Measurements from ENCODE around the gene GIPR. TPM values are rescaled to one million over a fixed set of nuclear protein-coding genes. Genes with fewer than 3 reads are reported as not detected.
A peak's percentile ranks its signal among the peaks of the same experiment; 100 is the strongest.
"Not testable (repeated sequence)": the region's sequence is repeated elsewhere in the genome, so short reads cannot be mapped to it uniquely, and the experiment has no call there.

GIPR gene
- total RNA-seq, 1 donor from 2014 or later, result not detected

DNA sequence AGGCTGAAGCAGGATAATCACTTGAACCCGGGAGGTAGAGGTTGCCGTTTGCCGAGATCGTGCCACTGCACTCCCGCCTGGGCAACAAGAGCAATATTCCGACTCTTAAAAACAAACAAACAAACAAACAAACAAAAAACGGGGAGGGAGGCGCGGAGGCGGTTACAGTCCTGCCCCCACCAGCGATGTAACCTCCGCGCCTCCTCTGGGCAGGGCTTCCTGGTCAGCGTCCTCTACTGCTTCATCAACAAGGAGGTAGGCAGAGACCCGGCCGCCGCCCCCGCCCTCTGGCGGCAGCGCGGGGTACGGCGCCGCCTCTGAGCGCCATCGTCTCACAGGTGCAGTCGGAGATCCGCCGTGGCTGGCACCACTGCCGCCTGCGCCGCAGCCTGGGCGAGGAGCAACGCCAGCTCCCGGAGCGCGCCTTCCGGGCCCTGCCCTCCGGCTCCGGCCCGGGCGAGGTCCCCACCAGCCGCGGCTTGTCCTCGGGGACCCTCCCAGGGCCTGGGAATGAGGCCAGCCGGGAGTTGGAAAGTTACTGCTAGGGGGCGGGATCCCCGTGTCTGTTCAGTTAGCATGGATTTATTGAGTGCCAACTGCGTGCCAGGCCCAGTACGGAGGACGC lies 13.5 kb downstream of the GIPR start:
- Mint-ChIP-seq H3K36me3 (peaks cover 1% of the 10 kb centered on the region), H3K9me3 (no peaks in the 10 kb centered on the region), H3K4me3 (peak overlapping the region; percentile 82), H3K27ac (no peak overlapping the region), H3K4me1 (peaks cover 10% of the 10 kb centered on the region), H3K27me3 (ENCODE audit: insufficient read depth, low read depth) (peaks cover 20% of the 10 kb centered on the region)
- H3K4me3 ChIP-seq, result peak overlapping the region; percentile 51
- no peaks in the 10 kb centered on the region for H3K9me3 ChIP-seq (ENCODE audit: low read depth)
- TF ChIP-seq, protein P1, sequence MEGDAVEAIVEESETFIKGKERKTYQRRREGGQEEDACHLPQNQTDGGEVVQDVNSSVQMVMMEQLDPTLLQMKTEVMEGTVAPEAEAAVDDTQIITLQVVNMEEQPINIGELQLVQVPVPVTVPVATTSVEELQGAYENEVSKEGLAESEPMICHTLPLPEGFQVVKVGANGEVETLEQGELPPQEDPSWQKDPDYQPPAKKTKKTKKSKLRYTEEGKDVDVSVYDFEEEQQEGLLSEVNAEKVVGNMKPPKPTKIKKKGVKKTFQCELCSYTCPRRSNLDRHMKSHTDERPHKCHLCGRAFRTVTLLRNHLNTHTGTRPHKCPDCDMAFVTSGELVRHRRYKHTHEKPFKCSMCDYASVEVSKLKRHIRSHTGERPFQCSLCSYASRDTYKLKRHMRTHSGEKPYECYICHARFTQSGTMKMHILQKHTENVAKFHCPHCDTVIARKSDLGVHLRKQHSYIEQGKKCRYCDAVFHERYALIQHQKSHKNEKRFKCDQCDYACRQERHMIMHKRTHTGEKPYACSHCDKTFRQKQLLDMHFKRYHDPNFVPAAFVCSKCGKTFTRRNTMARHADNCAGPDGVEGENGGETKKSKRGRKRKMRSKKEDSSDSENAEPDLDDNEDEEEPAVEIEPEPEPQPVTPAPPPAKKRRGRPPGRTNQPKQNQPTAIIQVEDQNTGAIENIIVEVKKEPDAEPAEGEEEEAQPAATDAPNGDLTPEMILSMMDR (IDR thresholded peaks at IDR 0.05), result peak; percentile 93
- TF ChIP-seq EZH2 (IDR thresholded peaks at IDR 0.05) (no peak), EZH2phosphoT487 (IDR thresholded peaks at IDR 0.05) (no peak)
- H3K4me2 ChIP-seq, result peak overlapping the region; percentile 83
- H3K27me3 ChIP-seq, result peaks cover 56% of the 10 kb centered on the region
- no peak overlapping the region for H3K27ac ChIP-seq
- H3K4me1 ChIP-seq, result peaks cover 6% of the 10 kb centered on the region
- DNase-seq (ENCODE audit: low spot score), result peak; percentile 85
- H3K79me2 ChIP-seq (ENCODE audit: low read depth), result no peaks in the 10 kb centered on the region
- peaks cover 20% of the 10 kb centered on the region for H3F3A ChIP-seq (ENCODE audit: low read depth)
- H2AFZ ChIP-seq (replicated peaks), result peak overlapping the region; percentile 78
- no peak overlapping the region for H3K9ac ChIP-seq
- peaks cover 7% of the 10 kb centered on the region for H4K20me1 ChIP-seq (ENCODE audit: low read depth)
- no peaks in the 10 kb centered on the region for H3K36me3 ChIP-seq

DNA sequence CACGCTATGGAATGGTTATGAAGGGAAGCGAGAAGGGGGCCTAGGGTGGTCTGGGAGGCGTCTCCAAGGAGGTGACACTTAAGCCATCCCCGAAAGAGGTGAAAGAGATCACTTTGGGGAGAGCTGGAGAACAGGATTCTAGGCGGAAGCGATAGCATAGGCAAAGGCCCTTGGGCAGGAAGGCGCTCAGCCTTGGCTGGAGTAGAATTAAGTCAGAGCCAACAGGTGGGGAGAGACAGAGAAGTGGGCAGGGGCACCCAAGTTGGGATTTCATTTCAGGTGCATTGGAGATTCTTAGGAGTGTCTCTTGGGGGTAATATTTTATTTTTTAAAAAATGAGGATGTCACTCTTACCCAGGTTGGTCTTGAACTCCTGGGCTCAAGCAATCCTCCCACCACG lies 14.1 kb downstream of the GIPR start:
- no peaks in the 10 kb centered on the region for H3K9me3 ChIP-seq (ENCODE audit: low read depth)
- no peak overlapping the region for H2AFZ ChIP-seq (replicated peaks)
- peak overlapping the region; percentile 3 for H3K4me3 Mint-ChIP-seq
- H3K9ac ChIP-seq, result no peak overlapping the region
- H3K27ac ChIP-seq, result no peak overlapping the region
- H3K4me3 ChIP-seq, result peak overlapping the region; percentile 51
- no peaks in the 10 kb centered on the region for H3K79me2 ChIP-seq (ENCODE audit: low read depth)
- H3K36me3 ChIP-seq, result no peaks in the 10 kb centered on the region
- H4K20me1 ChIP-seq (ENCODE audit: low read depth), result peaks cover 7% of the 10 kb centered on the region
- H3K27ac Mint-ChIP-seq, result no peak overlapping the region
- H3K4me2 ChIP-seq, result peak overlapping the region; percentile 83
- H3K4me1 Mint-ChIP-seq, result peaks cover 7% of the 10 kb centered on the region
- DNase-seq (ENCODE audit: low spot score), result no peak
- H3K36me3 Mint-ChIP-seq, result peaks cover 4% of the 10 kb centered on the region
- no peaks in the 10 kb centered on the region for H3K9me3 Mint-ChIP-seq
- peaks cover 17% of the 10 kb centered on the region for H3K27me3 Mint-ChIP-seq (ENCODE audit: insufficient read depth, low read depth)
- peaks cover 17% of the 10 kb centered on the region for H3F3A ChIP-seq (ENCODE audit: low read depth)
- H3K27me3 ChIP-seq, result peaks cover 50% of the 10 kb centered on the region
- peaks cover 6% of the 10 kb centered on the region for H3K4me1 ChIP-seq
- TF ChIP-seq EZH2phosphoT487 (IDR thresholded peaks at IDR 0.05) (no peak), EZH2 (IDR thresholded peaks at IDR 0.05) (no peak)
- TF ChIP-seq, protein P1 (IDR thresholded peaks at IDR 0.05), result no peak

DNA sequence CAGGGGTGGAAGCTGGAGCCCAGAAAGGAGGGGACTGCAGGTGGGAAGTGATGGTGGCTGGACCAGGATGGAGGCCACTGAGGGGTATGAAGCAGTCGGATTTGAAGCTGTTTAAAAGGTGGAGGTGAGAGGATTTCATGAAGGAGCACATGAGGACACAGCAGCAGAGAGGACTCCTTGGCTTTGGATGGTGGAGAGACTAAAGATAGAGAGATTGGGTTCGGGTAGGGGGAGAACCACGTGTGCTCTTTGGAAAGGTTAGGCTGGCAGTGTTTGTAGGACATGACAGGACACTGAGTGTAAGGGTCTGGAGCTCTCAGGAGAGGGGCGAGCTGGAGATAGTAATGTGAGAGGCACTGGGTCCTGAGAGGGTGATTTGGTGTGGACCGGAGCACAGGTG lies 14.9 kb downstream of the GIPR start:
- no peaks in the 10 kb centered on the region for H3K36me3 ChIP-seq
- H3K9ac ChIP-seq, result no peak overlapping the region
- H3K9me3 ChIP-seq (ENCODE audit: low read depth), result no peaks in the 10 kb centered on the region
- H3K4me1 ChIP-seq, result peaks cover 3% of the 10 kb centered on the region
- peaks cover 42% of the 10 kb centered on the region for H3K27me3 ChIP-seq
- no peak overlapping the region for H3K27ac ChIP-seq
- peaks cover 3% of the 10 kb centered on the region for H4K20me1 ChIP-seq (ENCODE audit: low read depth)
- no peak for DNase-seq (ENCODE audit: low spot score)
- H3K27me3 Mint-ChIP-seq (ENCODE audit: insufficient read depth, low read depth), result peaks cover 12% of the 10 kb centered on the region
- H3K9me3 Mint-ChIP-seq, result no peaks in the 10 kb centered on the region
- no peak overlapping the region for H3K4me2 ChIP-seq
- H3K27ac Mint-ChIP-seq, result no peak overlapping the region
- peaks cover 2% of the 10 kb centered on the region for H3K4me1 Mint-ChIP-seq
- no peaks in the 10 kb centered on the region for H3K79me2 ChIP-seq (ENCODE audit: low read depth)
- H3K36me3 Mint-ChIP-seq, result peaks cover 7% of the 10 kb centered on the region
- H3F3A ChIP-seq (ENCODE audit: low read depth), result peaks cover 16% of the 10 kb centered on the region
- H3K4me3 ChIP-seq, result no peak overlapping the region
- no peak for TF ChIP-seq EZH2 (IDR thresholded peaks at IDR 0.05)
- TF ChIP-seq, protein P1 (IDR thresholded peaks at IDR 0.05), result no peak
- TF ChIP-seq EZH2phosphoT487 (IDR thresholded peaks at IDR 0.05), result no peak
- H2AFZ ChIP-seq (replicated peaks), result no peak overlapping the region
- H3K4me3 Mint-ChIP-seq, result peak overlapping the region; percentile 0

DNA sequence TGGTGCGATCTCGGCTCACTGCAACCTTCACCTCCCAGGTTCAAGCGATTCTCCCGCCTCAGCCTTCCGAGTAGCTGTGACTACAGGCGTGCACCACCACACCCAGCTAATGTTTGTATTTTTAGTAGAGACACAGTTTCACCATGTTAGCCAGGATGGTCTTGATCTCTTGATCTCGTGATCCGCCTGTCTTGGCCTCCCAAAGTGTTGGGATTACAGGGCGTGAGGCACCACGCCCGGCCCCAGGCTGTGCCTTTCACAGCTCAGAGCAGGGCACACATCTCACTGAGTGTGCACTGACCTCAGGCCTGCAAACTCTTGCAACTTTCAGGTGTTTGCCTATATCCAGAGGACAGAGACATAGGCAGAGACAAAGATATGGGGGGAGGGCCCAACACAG lies 17.0 kb downstream of the GIPR start:
- H3K27ac Mint-ChIP-seq; H3K4me1 ChIP-seq; H3K27me3 Mint-ChIP-seq (ENCODE audit: insufficient read depth, low read depth); H4K20me1 ChIP-seq (ENCODE audit: low read depth); DNase-seq (ENCODE audit: low spot score); H3K4me3 ChIP-seq; H3K36me3 ChIP-seq; H3K27ac ChIP-seq; H3K4me2 ChIP-seq; H3K4me1 Mint-ChIP-seq; H2AFZ ChIP-seq (replicated peaks); H3K4me3 Mint-ChIP-seq; H3K9ac ChIP-seq; H3K9me3 ChIP-seq (ENCODE audit: low read depth); H3K9me3 Mint-ChIP-seq: not testable (repeated sequence)
- H3K27me3 ChIP-seq, result peaks cover 21% of the 10 kb centered on the region
- H3K79me2 ChIP-seq (ENCODE audit: low read depth), result peaks cover 10% of the 10 kb centered on the region
- H3K36me3 Mint-ChIP-seq, result peaks cover 10% of the 10 kb centered on the region
- peaks cover 20% of the 10 kb centered on the region for H3F3A ChIP-seq (ENCODE audit: low read depth)
